Bronchial epithelial cell (primary cell): ENCODE measurements around the gene RHBDF2. TPM values are rescaled to one million over a fixed set of nuclear protein-coding genes. Genes with fewer than 3 reads are reported as not detected.
A peak's percentile ranks its signal among the peaks of the same experiment; 100 is the strongest.

Source experiments
- DNase-seq: peaks from one replicate; pipeline ENCODE4 v3.0.0-alpha.2; 2010; ENCODE audit warnings: low read depth
- FAIRE-seq: peaks from 2 replicates; lab custom pipeline; 2011; peaks lifted over from hg19 to GRCh38; lab: Jason Lieb, UNC
- H3K27me3 ChIP-seq: 2 replicates; pipeline ENCODE4 v1.5.1; 2011; ENCODE audit warnings: low read length; ENCODE audit not compliant: control insufficient read depth, insufficient read depth
- H3K36me3 ChIP-seq: 2 replicates; pipeline ENCODE4 v1.5.1; 2011; ENCODE audit warnings: low read length; ENCODE audit not compliant: control insufficient read depth, insufficient read depth
- H3K4me3 ChIP-seq: 2 replicates; pipeline ENCODE4 v1.5.1; 2011; ENCODE audit warnings: mild to moderate bottlenecking, low read depth, low read length, control low read depth
- CTCF ChIP-seq: IDR thresholded peaks from 2 replicates; pipeline ENCODE4 v1.5.1; 2011; ENCODE audit warnings: mild to moderate bottlenecking, moderate library complexity, low read length, control low read depth, inconsistent platforms; ENCODE audit not compliant: insufficient read depth, severe bottlenecking
- total RNA-seq: library from RNA; depleted of rRNA; stranded (reverse); fragments of >200 nt; gene quantifications from 2 replicates; pipeline ENCODE4 v1.2.1, GENCODE V29; 2014

RHBDF2 gene
- total RNA-seq, 1 donor from 2014 or later = 10.8 TPM

GRCh38 chr17:76531486-76532038, 30.3 kb upstream of the RHBDF2 start:
- TF ChIP-seq CTCF = no peak
- FAIRE-seq = no peak

GRCh38 chr17:76530811-76531485, 29.7 kb upstream of the RHBDF2 start:
- TF ChIP-seq CTCF = no peak
- no peaks in the 10 kb centered on the region for H3K27me3 ChIP-seq
- FAIRE-seq (no peak), DNase-seq (no peak)
- no peak overlapping the region for H3K4me3 ChIP-seq
- H3K36me3 ChIP-seq = no peaks in the 10 kb centered on the region

More at GRCh38 chr17:76531486-76532038, 30.3 kb upstream of the RHBDF2 start:
- DNase-seq = no peak
- H3K36me3 ChIP-seq = no peaks in the 10 kb centered on the region
- H3K4me3 ChIP-seq = no peak overlapping the region
- H3K27me3 ChIP-seq = no peaks in the 10 kb centered on the region

GRCh38 chr17:76530095-76530723, 29.0 kb upstream of the RHBDF2 start:
- H3K4me3 ChIP-seq = no peak overlapping the region
- no peak for TF ChIP-seq CTCF
- FAIRE-seq (no peak), DNase-seq (peak; percentile 28)
- no peaks in the 10 kb centered on the region for H3K36me3 ChIP-seq
- no peaks in the 10 kb centered on the region for H3K27me3 ChIP-seq

GRCh38 chr17:76529224-76530094, 28.2 kb upstream of the RHBDF2 start:
- peak; percentile 62 for DNase-seq
- H3K27me3 ChIP-seq = no peaks in the 10 kb centered on the region
- H3K4me3 ChIP-seq = no peak overlapping the region
- no peak for FAIRE-seq
- no peaks in the 10 kb centered on the region for H3K36me3 ChIP-seq
- TF ChIP-seq CTCF = no peak

GRCh38 chr17:76528528-76529223, 27.5 kb upstream of the RHBDF2 start:
- DNase-seq = no peak
- TF ChIP-seq CTCF = no peak
- FAIRE-seq = no peak
- no peaks in the 10 kb centered on the region for H3K36me3 ChIP-seq
- no peak overlapping the region for H3K4me3 ChIP-seq
- H3K27me3 ChIP-seq = no peaks in the 10 kb centered on the region
